ENCODE results near the gene NDUFB3.

The NDUFB3 gene

GRCh38 chr2:201093573-201093972 lies 21.8 kb downstream of the NDUFB3 start:
- DNase-seq (ENCODE audit: low read depth, low spot score): no peak
- no peaks in the 10 kb centered on the region for H3K27me3 ChIP-seq (ENCODE audit: insufficient read depth, insufficient read length)
- no peak overlapping the region for H3K4me3 ChIP-seq (ENCODE audit: insufficient read length, low read depth)
- peaks cover 8% of the 10 kb centered on the region for H3K36me3 ChIP-seq (ENCODE audit: insufficient read depth, insufficient read length, low read length)
- H3K4me1 ChIP-seq (ENCODE audit: insufficient read depth, insufficient read length): no peaks in the 10 kb centered on the region
- no peaks in the 10 kb centered on the region for H3K9me3 ChIP-seq (ENCODE audit: insufficient read depth, low read length)
- TF ChIP-seq SUZ12 (IDR thresholded peaks at IDR 0.05; ENCODE audit: extremely low read depth, insufficient read depth, insufficient read length) (no peak), ZNF274 (IDR thresholded peaks at IDR 0.05; ENCODE audit: low read depth, low read length) (no peak), YY1 (IDR thresholded peaks at IDR 0.05; ENCODE audit: insufficient read depth, insufficient read length) (no peak)
- no peak overlapping the region for H3K9ac ChIP-seq (ENCODE audit: insufficient read length, low read depth)

- Histone ChIP-seq H3K4me1 (ENCODE audit: insufficient read depth, insufficient read length) (no peaks in the 10 kb centered on the region), H3K9ac (ENCODE audit: insufficient read length, low read depth) (no peak overlapping the region), H3K4me3 (ENCODE audit: insufficient read length, low read depth) (no peak overlapping the region), H3K36me3 (ENCODE audit: insufficient read depth, insufficient read length, low read length) (no peaks in the 10 kb centered on the region), H3K9me3 (ENCODE audit: insufficient read depth, low read length) (no peaks in the 10 kb centered on the region), H3K27me3 (ENCODE audit: insufficient read depth, insufficient read length) (no peaks in the 10 kb centered on the region)
- TF ChIP-seq SUZ12 (IDR thresholded peaks at IDR 0.05; ENCODE audit: extremely low read depth, insufficient read depth, insufficient read length): no peak
- TF ChIP-seq YY1 (IDR thresholded peaks at IDR 0.05; ENCODE audit: insufficient read depth, insufficient read length): no peak
- no peak for TF ChIP-seq ZNF274 (IDR thresholded peaks at IDR 0.05; ENCODE audit: low read depth, low read length)
- no peak for DNase-seq (ENCODE audit: low read depth, low spot score)
Measured at GRCh38 chr2:201100497-201100896, 28.7 kb downstream of the NDUFB3 start.

- no peak overlapping the region for H3K9ac ChIP-seq (ENCODE audit: insufficient read length, low read depth)
- H3K27me3 ChIP-seq (ENCODE audit: insufficient read depth, insufficient read length): no peaks in the 10 kb centered on the region
- H3K36me3 ChIP-seq (ENCODE audit: insufficient read depth, insufficient read length, low read length): no peaks in the 10 kb centered on the region
- TF ChIP-seq YY1 (IDR thresholded peaks at IDR 0.05; ENCODE audit: insufficient read depth, insufficient read length) (no peak), SUZ12 (IDR thresholded peaks at IDR 0.05; ENCODE audit: extremely low read depth, insufficient read depth, insufficient read length) (no peak), ZNF274 (IDR thresholded peaks at IDR 0.05; ENCODE audit: low read depth, low read length) (no peak)
- H3K4me3 ChIP-seq (ENCODE audit: insufficient read length, low read depth): no peak overlapping the region
- no peaks in the 10 kb centered on the region for H3K9me3 ChIP-seq (ENCODE audit: insufficient read depth, low read length)
- no peak for DNase-seq (ENCODE audit: low read depth, low spot score)
- no peaks in the 10 kb centered on the region for H3K4me1 ChIP-seq (ENCODE audit: insufficient read depth, insufficient read length)
Measured at GRCh38 chr2:201105759-201106158, 34.0 kb downstream of the NDUFB3 start.

- TF ChIP-seq SUZ12 (IDR thresholded peaks at IDR 0.05; ENCODE audit: extremely low read depth, insufficient read depth, insufficient read length) (no peak), YY1 (IDR thresholded peaks at IDR 0.05; ENCODE audit: insufficient read depth, insufficient read length) (no peak), ZNF274 (IDR thresholded peaks at IDR 0.05; ENCODE audit: low read depth, low read length) (no peak)
- no peak overlapping the region for H3K9ac ChIP-seq (ENCODE audit: insufficient read length, low read depth)
Measured at GRCh38 chr2:201107624-201108023, 35.8 kb downstream of the NDUFB3 start.

DNA sequence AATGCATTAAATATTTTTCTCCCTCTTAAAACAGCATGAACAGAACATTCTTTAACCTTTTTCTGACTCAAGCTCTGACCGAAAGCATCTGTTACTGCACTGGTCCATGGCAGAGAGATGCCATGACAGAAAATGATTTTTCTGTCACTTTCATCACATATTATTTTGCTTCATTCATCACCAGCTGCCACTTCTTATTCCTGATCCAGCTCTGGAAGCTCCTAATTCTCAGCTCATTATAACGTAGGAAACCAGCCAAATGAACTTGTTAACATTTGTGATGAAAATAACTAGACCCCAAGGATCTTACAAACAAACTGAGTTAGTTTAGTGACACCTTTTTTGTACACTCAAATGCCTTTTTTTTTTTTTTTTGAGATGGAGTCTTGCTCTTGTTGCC lies 36.5 kb downstream of the NDUFB3 start:
- H3K27me3 ChIP-seq (ENCODE audit: insufficient read depth, insufficient read length): no peaks in the 10 kb centered on the region
- no peak overlapping the region for H3K4me3 ChIP-seq (ENCODE audit: insufficient read length, low read depth)
- H3K9me3 ChIP-seq (ENCODE audit: insufficient read depth, low read length): no peaks in the 10 kb centered on the region
- no peaks in the 10 kb centered on the region for H3K36me3 ChIP-seq (ENCODE audit: insufficient read depth, insufficient read length, low read length)
- no peak overlapping the region for H3K9ac ChIP-seq (ENCODE audit: insufficient read length, low read depth)
- H3K4me1 ChIP-seq (ENCODE audit: insufficient read depth, insufficient read length): no peaks in the 10 kb centered on the region
- TF ChIP-seq YY1 (IDR thresholded peaks at IDR 0.05; ENCODE audit: insufficient read depth, insufficient read length): no peak
- no peak for TF ChIP-seq SUZ12 (IDR thresholded peaks at IDR 0.05; ENCODE audit: extremely low read depth, insufficient read depth, insufficient read length)
- no peak for TF ChIP-seq ZNF274 (IDR thresholded peaks at IDR 0.05; ENCODE audit: low read depth, low read length)
- DNase-seq (ENCODE audit: low read depth, low spot score): no peak

More at GRCh38 chr2:201107624-201108023, 35.8 kb downstream of the NDUFB3 start:
- Histone ChIP-seq H3K9me3 (ENCODE audit: insufficient read depth, low read length) (no peaks in the 10 kb centered on the region), H3K27me3 (ENCODE audit: insufficient read depth, insufficient read length) (no peaks in the 10 kb centered on the region), H3K4me1 (ENCODE audit: insufficient read depth, insufficient read length) (no peaks in the 10 kb centered on the region), H3K36me3 (ENCODE audit: insufficient read depth, insufficient read length, low read length) (no peaks in the 10 kb centered on the region), H3K4me3 (ENCODE audit: insufficient read length, low read depth) (no peak overlapping the region)
- no peak for DNase-seq (ENCODE audit: low read depth, low spot score)

DNA sequence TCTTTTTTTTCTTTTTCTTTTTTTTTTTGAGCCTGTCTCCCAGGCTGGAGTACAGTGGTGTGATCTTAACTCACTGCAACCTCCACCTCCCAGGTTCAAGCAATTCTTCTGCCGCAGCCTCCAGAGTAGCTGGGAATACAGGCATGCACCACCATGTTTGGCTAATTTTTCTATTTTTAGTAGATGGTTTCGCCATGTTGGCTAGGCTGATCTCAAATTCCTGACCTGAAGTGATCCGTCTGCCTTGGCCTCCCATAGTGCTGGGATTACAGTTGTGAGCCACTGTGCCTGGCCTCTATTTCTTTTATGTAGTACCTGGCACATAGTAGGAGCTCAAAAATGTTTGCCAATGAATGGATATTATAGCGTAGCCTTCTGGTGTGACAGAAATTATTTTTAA lies 37.4 kb downstream of the NDUFB3 start:
- H3K4me3 ChIP-seq (ENCODE audit: insufficient read length, low read depth): no peak overlapping the region
- no peaks in the 10 kb centered on the region for H3K36me3 ChIP-seq (ENCODE audit: insufficient read depth, insufficient read length, low read length)
- DNase-seq (ENCODE audit: low read depth, low spot score): no peak
- H3K27me3 ChIP-seq (ENCODE audit: insufficient read depth, insufficient read length): no peaks in the 10 kb centered on the region
- H3K4me1 ChIP-seq (ENCODE audit: insufficient read depth, insufficient read length): no peaks in the 10 kb centered on the region
- TF ChIP-seq YY1 (IDR thresholded peaks at IDR 0.05; ENCODE audit: insufficient read depth, insufficient read length) (no peak), ZNF274 (IDR thresholded peaks at IDR 0.05; ENCODE audit: low read depth, low read length) (no peak), SUZ12 (IDR thresholded peaks at IDR 0.05; ENCODE audit: extremely low read depth, insufficient read depth, insufficient read length) (no peak)
- no peaks in the 10 kb centered on the region for H3K9me3 ChIP-seq (ENCODE audit: insufficient read depth, low read length)
- H3K9ac ChIP-seq (ENCODE audit: insufficient read length, low read depth): no peak overlapping the region

- no peaks in the 10 kb centered on the region for H3K27me3 ChIP-seq (ENCODE audit: insufficient read depth, insufficient read length)
- no peak for DNase-seq (ENCODE audit: low read depth, low spot score)
- peaks cover 3% of the 10 kb centered on the region for H3K4me1 ChIP-seq (ENCODE audit: insufficient read depth, insufficient read length)
- no peak overlapping the region for H3K9ac ChIP-seq (ENCODE audit: insufficient read length, low read depth)
- H3K36me3 ChIP-seq (ENCODE audit: insufficient read depth, insufficient read length, low read length): no peaks in the 10 kb centered on the region
- H3K4me3 ChIP-seq (ENCODE audit: insufficient read length, low read depth): no peak overlapping the region
- TF ChIP-seq ZNF274 (IDR thresholded peaks at IDR 0.05; ENCODE audit: low read depth, low read length) (no peak), YY1 (IDR thresholded peaks at IDR 0.05; ENCODE audit: insufficient read depth, insufficient read length) (no peak), SUZ12 (IDR thresholded peaks at IDR 0.05; ENCODE audit: extremely low read depth, insufficient read depth, insufficient read length) (no peak)
- H3K9me3 ChIP-seq (ENCODE audit: insufficient read depth, low read length): no peaks in the 10 kb centered on the region
Measured at GRCh38 chr2:201110615-201111014, 38.8 kb downstream of the NDUFB3 start.
